Activated effector memory CD4-positive, alpha-beta T cell treated with anti-CD3 and anti-CD28 coated beads, Interleukin-2, amount 50 U/mL, for 16 hours (primary cell): ENCODE measurements around the gene OR2AT4.
"Not testable (repeated sequence)": the region's sequence is repeated elsewhere in the genome, so short reads cannot be mapped to it uniquely, and the experiment has no call there.

Experiments used
- DNase-seq: peaks from one replicate; pipeline ENCODE4 v3.0.0-alpha.2; 2020

Gene OR2AT4

GRCh38 chr11:75101424-75102128 lies 4.9 kb upstream of the OR2AT4 start:
- no peak for DNase-seq

DNA sequence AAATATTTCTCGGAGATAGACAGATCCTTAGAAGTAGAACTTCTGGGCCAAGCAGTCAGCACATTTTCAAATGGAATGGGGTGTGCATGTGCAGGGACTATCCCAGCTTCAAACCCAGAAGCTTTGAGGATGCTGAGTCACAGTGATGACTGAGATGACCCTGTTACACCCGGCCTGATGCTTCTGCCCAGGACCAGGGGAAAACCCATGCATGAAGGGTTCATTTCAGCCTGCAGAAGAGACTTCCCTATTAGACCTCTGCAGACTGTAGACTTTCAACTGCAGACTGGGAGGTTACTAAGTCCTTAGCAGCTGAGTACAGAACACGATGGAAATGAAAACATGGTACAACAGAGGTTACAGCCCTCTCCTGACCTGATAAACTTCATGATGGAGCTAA lies 3.6 kb upstream of the OR2AT4 start:
- DNase-seq = no peak

- DNase-seq = no peak
Measured at GRCh38 chr11:75099635-75100034, 3.0 kb upstream of the OR2AT4 start.

- not testable (repeated sequence) for DNase-seq
Measured at GRCh38 chr11:75098835-75099439, 2.3 kb upstream of the OR2AT4 start.

- DNase-seq = not testable (repeated sequence)
Measured at GRCh38 chr11:75098181-75098580, 1.5 kb upstream of the OR2AT4 start.

GRCh38 chr11:75097173-75097557 lies 489 bp upstream of the OR2AT4 start:
- DNase-seq = no peak

DNA sequence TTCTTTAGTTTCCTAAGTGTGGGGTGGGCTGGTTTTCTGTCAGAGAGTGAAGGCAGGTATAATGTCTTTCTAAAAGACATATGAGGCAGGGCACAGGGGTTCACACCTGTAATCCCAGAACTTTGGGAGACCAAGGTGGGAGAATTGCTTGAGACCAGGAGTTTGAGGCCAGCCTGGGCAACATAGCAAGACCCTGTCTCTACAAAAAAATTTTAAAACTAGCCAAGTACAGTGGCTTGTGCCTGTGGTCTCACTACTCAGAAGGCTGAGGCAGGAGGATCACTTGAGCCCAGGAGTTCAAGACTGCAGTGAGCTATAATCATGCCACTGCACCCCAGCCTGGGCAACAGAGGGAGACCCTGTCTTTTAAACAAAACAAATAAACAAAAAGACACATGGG lies 2.3 kb downstream of the OR2AT4 start:
- DNase-seq = not testable (repeated sequence)

DNA sequence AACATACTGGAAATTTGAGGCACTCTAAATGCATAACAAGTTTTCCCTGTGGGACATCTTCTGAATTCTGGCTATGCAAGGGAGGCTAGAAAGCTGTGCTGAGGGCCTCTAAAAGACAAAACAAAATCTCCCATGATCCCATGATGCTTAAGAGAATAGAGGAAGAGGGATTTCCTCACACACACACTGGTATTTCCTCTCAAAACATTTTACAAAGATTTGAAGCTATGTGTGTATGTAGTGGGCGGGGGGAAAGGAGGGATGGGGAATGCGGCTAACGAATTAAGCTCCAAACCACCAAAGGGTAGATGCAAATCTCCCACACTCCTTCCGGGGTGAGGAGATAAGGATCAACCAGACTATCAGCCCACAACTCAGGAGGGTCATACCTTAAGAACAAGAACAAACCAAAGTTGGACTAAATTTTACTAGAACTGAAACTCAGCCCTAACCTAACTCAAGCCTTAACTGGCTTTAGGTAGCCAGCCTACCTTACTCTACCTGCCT lies 6.0 kb downstream of the OR2AT4 start:
- no peak for DNase-seq

DNA sequence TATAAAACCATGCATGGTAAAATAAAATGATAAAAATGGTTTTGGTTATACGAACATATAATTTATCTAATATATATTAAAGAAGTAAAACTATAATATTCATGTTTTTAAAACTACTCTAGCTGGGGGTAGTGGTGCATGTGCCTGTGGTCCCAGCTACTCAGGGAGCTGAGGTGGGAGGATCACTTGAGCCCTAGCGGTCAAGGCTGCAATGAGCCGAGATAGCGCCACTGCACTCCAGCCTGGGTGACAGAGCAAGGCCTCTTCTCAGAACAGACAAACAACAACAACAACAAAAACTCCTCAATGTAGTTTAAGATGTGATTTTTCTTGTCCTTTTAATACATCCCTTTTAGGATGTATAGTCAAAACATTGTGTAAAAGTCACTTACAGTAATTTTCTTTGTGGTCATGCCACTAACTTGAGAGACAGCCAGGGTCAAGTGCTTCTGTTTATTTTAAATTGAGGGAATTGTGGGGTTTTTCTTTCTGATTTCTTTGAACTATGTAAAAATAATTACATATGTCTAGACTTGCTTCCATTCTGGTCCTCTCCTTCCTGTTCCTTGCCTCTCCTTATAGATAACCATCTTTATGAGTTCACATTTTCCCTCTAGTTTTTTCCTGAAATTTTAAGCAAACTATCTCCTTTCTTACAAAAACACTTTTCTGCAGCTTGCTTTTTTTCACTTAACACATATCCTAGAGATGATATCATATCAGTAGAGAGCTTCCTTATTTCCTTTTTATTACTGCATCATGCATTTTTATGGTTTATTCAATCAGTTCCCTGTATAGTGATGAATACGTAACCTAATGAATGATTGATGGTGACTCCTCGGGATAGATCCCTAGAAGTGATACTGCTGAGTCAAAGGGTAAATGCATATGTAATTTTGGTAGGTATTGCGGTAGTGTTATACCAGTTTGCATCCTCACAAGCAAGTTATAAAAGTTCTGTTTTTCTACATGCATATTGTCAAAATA lies 9.1 kb downstream of the OR2AT4 start:
- DNase-seq = no peak

DNA sequence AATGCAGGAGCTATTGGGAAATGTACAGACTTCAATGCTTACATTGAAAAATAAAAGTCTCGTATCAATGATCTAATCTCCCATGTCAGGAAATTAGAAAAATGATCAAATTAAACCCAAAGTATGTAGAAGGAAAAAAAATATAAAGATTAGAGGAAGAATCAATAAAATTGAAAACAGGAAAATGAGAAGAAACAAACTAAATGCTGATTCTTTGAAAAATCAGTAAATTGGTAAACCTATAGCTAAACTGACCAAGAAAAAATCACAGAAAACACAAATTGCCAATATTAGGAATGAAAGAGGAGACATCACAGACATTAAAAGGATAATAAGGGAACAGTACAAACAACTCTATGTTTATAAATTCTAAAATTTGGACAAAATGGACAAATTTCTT lies 11.8 kb downstream of the OR2AT4 start:
- DNase-seq = no peak

- DNase-seq = no peak
Measured at GRCh38 chr11:75083217-75083605, 13.5 kb downstream of the OR2AT4 start.

- DNase-seq = no peak
Measured at GRCh38 chr11:75082601-75083216, 14.0 kb downstream of the OR2AT4 start.

DNA sequence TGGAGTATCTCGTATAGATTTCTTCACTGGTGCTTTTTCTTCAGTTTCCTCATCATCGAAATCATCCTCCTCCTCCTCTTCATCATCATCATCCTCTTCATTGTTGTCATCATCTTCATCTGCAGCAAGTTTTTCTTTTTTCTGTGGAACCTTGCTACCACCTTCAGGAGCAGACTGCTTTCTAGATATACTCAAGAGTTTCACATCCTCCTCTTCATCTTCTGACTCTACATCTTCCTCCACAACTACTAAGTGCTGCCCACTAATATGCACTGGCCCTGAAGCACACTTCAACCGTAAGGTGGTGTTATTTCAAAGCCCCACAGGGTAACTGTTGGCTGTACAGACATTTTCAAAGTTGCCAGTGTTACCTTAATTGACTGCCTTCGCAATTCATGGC lies 17.1 kb downstream of the OR2AT4 start:
- no peak for DNase-seq

DNA sequence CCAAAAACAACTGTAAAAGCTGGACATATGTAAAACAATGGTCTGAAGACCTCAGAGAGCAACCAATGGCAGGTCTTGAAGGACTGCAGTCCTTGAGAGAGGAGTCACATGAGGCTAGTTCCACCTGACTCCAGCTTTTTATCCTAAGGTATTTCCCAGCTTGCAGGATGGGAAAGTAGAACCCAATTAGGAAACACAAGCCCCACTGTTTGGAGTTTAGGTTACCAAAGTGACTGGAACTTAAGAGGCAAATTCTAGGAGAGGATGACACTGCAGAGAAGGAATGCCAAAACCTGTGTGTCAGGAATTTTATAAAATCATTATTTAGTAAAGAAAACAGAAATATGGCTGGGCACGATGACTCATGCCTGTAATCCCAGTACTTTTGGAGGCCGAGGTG lies 18.4 kb downstream of the OR2AT4 start:
- DNase-seq = no peak

DNA sequence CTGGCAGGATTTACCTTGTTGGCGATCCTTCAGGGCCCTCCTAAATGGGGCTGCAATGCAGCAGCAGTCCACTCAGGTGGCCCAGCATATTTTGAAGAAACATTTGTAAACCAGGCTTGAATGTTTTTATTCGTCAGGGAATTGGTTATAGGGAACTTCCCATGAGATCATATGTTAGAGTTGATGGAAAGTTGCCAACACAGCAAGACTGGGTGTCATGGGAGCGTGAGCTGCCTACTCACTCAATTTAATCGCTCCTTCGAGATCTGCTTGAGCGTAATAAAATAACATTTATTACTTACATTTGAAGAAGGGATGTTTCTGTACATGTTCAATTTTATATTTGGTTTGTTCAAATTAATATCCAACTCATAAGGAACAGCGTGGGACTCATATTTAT lies 19.4 kb downstream of the OR2AT4 start:
- no peak for DNase-seq

DNA sequence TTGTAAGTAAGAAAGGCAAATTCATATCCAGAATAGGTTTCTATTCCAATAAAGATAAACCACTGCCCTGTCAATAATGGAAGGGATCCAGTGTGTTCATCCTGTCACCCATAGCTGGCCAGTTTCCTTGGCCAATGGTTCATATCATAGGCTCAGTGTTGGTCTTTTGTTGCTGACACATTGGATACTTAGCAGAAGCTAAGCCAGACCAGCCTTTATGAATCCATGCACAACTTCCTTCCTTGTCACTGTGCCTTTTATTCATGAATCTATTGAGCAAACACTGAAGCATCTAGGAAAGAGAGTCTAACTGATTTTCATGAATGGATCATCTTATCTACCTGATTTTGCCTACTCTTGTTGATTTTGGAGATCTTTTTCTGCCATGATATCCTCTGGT lies 20.0 kb downstream of the OR2AT4 start:
- no peak for DNase-seq

- DNase-seq = no peak
Measured at GRCh38 chr11:75073459-75074190, 23.1 kb downstream of the OR2AT4 start.

DNA sequence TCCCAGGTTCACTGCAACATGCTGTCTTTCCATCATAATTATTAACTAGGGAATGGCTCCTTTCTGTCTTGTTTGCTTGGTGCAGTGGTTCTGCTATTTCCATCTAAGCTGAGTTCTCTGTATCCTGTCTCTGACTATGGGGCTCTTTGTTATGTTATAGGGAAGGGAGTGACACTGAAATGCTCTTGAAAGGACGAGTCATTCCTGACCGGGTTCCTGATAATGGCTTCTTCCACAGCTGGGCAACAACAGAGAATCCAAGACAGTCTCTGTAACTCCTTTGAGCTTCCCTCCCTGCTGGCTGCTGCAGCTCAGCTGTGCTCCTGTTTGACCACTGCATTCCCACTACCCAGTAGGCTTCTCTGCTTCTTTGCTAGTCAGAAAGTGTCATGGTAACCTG lies 24.1 kb downstream of the OR2AT4 start:
- no peak for DNase-seq

GRCh38 chr11:75069473-75069872 lies 27.2 kb downstream of the OR2AT4 start:
- no peak for DNase-seq

DNA sequence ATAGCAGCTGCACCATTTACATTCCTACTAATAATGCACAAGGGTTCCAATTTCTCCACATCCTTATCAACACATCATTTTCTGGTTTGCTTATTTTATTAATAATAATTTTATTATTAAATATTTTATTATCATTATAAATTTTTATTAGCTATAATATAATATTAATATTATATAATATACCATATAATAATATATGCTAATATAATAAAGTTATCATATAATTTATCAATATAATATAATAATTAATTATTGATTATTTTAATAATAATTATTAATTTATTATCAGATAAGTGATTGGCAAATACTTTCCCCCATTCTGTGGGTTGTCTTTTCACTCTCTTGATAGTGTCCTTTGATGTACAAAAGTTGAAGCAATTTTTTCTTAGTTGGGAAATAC lies 27.7 kb downstream of the OR2AT4 start:
- no peak for DNase-seq

GRCh38 chr11:75068559-75068958 lies 28.1 kb downstream of the OR2AT4 start:
- DNase-seq = no peak

GRCh38 chr11:75066061-75066460 lies 30.6 kb downstream of the OR2AT4 start:
- DNase-seq = no peak
